ENCODE measurements around the gene IDH2.

DNA sequence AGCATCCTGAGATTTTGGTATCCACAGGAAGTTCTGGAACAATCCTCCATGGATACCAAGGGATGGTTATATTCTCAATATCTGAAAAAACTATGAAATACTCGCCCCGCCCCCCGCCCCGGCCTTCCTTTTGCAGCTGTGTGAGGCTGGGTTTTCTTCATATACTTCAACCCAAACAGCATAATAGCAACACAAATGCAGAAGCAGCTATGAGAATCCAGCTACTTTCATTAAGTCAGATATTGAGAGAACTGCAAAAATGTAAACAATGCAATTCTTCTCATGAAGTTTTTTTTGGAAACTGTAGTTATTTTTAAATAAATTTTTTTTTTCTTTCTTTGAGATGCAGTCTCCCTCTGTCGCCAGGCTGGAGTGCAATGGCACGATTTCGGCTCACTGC is 10.9 kb upstream of the IDH2 start:
- TF ChIP-seq, protein P1, sequence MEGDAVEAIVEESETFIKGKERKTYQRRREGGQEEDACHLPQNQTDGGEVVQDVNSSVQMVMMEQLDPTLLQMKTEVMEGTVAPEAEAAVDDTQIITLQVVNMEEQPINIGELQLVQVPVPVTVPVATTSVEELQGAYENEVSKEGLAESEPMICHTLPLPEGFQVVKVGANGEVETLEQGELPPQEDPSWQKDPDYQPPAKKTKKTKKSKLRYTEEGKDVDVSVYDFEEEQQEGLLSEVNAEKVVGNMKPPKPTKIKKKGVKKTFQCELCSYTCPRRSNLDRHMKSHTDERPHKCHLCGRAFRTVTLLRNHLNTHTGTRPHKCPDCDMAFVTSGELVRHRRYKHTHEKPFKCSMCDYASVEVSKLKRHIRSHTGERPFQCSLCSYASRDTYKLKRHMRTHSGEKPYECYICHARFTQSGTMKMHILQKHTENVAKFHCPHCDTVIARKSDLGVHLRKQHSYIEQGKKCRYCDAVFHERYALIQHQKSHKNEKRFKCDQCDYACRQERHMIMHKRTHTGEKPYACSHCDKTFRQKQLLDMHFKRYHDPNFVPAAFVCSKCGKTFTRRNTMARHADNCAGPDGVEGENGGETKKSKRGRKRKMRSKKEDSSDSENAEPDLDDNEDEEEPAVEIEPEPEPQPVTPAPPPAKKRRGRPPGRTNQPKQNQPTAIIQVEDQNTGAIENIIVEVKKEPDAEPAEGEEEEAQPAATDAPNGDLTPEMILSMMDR (IDR thresholded peaks at IDR 0.05): no peak
- TF ChIP-seq POLR2A (IDR thresholded peaks at IDR 0.05): no peak
- TF ChIP-seq POLR2AphosphoS5 (IDR thresholded peaks at IDR 0.05): no peak

All from transverse colon (tissue), 4 donors.